RPMI7951 (cell line): ENCODE results near the gene HNRNPC. TPM values are rescaled to one million over a fixed set of nuclear protein-coding genes. Genes with fewer than 3 reads are reported as not detected.

ENCODE experiments used
- DNase-seq: peaks from one replicate; pipeline ENCODE4 v3.0.0-alpha.2; 2012; ENCODE audit warnings: low read depth
- total RNA-seq: library from RNA; depleted of rRNA; stranded (reverse); fragments of >200 nt; shearing (Covaris generic); gene quantifications from 2 replicates; pipeline ENCODE4 v1.2.3, GENCODE V29; 2014

The HNRNPC gene
- total RNA-seq, 1 experiment from 2014 or later: 723 TPM

DNA sequence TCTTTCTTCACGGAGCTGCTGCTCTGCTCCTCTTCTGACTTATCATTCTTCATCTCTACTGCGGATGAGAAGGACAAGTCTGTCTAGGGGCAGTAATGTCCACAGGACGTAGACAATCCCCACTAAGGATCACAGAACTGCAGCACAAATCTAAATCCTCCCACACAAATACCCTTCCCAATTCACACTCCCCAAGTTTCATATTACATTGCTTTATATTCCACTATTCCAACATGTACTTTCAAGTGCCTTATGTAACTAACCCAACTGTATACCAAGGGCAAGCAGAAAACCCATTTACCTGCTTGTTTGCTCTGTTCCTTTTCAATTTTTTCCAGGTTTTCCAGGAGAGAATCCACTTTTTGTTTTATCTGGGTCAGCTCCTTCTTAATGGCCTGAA lies 57.7 kb downstream of the HNRNPC start:
- DNase-seq: no peak

DNA sequence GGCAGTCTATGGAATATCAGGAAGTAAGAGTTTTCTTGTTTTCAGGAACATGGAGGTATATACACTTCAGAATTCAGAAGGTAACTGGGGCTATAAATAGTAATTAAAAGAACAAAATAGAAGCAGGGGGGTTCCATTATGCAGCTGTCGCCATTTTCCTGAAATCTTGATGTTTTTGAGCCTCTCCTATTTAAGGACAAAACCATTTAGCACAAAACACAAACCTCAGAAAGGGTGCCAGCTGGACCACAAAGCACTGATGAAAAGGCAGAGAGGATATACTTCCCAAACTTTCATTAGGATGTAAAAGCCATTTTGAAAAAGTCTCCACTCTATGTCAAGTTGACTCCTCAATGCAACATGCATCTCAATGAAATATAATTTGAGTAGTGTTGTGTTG lies 59.2 kb downstream of the HNRNPC start:
- no peak for DNase-seq

DNA sequence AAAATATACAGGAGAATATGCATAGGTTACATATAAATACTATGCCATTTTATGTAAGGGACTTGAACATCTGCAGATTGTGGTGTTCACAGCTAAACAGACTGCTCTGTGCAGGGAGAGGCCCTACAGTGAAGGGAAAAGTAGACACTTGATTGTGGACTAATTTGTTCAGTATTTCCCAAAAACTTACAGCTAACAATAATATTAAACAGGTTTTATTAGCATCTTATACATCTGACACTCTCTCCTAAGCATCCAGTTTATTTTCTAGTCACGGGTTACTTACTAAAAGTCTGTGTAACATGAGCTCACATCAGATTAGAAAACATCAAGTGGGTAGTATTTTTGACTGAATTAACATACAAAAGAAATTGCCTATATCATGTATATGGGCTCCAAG lies 60.1 kb downstream of the HNRNPC start:
- DNase-seq: no peak

DNA sequence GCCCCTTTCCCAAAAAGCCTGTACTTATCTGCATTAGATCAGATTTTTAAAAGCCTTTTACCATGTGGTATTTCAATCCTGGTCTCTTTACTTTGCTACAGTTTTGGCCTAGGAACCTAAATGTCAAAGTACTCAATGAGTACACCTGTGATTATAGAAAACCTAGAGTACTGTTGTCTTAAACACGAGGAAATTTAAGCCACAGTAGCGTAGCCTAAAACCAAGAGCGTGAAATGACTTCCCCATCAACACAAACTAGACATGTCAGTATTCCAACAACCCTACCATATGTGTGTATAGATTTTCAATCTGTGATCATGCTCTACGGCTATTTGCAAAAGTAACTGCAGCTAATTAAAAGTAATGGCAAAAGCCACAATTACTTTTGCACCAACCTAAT lies 60.7 kb downstream of the HNRNPC start:
- DNase-seq: no peak

DNA sequence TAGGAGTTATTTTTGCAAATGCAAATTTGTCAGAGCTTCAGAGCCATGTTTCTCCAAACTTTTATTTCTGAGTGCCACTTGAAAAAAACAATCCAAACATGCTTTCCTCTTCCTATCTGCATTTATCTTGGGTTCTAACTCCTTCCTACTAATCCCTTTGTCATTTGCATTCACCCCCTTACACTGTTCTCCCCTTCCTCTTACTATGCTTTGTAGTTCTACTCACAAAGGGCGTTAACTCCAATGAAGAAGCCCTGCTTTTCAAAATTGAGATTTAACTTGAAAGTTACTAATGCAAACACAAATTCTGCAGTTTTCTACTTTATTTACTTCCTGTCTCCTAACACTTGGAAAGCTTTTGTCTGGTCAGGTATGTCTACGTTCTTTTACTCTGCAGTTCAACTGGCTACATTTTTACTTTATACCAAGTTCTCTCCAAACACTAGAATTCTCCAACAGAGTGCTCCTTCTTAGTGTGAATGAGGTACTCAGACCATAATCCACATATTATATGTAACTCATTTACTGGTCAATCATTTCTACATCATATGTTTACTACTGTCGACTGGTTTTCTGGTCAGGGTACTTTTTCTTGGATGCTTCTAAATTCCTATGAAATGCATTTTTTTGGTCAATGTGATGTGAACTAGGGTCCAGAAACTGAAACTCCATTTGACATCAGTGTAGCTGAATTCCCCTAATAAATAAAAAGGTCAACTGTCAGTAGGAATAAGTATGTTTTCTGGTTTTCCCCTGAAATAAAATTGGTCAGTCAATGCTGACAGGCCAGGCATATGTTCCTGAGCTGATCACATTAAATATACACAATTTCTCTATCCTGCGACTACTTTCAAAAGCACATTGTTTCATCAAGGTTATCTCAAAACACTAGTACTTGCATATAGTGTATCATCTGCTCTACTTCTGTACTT lies 62.2 kb downstream of the HNRNPC start:
- DNase-seq: no peak

DNA sequence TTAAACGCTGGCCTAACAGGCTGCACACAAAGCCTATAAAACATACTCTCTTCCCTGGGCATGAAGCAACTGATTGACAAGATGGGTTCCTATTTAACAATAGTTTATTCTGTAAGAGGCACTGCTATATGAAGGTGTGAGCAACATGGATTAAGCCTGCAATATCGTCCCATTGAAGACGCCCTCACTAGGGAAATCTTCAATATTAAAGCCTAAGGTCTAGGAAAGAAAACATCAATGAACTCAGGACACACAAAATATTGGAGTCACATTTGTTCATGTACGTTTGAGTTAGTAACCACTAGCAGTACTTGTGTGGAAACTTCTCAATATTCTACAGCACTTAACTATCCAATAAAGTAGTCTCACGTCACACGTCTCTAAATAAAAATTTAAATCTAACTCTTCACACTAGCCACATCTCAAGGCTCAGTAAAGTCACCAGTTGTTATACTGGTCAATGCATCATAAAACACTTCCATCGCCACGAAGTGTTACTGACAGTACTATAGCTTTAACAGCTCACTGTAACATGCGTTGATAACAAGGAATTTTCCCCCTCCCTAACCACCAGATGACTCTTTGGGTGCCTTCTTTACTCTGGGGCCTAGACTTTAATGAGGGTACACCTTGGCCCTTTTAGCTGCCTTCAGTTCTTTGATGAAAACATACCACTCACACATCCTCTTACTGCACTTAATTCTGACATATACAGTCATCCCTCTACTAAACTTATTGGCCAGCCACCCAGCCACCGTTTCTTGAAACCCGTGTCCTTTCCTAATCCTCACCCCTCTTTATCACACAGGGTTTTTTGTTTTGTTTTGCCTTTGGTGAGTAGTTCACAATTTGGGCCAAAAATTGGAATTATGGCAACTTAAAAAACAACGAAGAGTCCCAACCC lies 63.3 kb downstream of the HNRNPC start:
- DNase-seq: no peak

DNA sequence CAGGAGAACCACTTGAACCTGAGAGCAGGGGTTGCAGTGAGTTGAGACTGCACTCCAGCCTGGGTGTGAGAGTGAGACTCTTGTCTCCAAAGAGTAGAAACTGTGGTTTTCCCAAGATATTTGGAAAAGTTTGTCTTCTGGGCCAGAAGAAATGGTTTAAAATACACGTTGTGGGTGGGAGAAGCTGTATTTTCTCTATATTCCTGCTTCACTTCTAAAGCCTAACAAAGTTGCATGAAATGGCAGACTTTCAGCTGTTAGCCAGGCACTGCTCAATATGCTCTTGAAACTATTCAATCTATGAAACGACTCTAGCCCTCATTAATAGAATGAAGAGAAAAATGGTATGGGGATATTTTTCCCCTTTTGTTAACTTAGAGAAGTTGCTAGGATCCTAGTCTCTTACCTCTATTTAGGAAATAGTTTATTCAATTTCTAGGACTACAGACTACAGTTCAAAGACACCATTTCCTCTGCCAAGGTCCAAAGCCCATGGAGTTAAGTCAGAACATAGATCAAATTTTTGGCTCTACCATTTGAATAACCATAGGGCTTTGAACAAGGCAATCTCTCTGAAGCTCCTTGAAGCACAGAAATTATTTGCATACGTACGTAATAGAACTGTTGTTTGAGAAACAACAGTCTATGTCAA lies 64.1 kb downstream of the HNRNPC start:
- no peak for DNase-seq

DNA sequence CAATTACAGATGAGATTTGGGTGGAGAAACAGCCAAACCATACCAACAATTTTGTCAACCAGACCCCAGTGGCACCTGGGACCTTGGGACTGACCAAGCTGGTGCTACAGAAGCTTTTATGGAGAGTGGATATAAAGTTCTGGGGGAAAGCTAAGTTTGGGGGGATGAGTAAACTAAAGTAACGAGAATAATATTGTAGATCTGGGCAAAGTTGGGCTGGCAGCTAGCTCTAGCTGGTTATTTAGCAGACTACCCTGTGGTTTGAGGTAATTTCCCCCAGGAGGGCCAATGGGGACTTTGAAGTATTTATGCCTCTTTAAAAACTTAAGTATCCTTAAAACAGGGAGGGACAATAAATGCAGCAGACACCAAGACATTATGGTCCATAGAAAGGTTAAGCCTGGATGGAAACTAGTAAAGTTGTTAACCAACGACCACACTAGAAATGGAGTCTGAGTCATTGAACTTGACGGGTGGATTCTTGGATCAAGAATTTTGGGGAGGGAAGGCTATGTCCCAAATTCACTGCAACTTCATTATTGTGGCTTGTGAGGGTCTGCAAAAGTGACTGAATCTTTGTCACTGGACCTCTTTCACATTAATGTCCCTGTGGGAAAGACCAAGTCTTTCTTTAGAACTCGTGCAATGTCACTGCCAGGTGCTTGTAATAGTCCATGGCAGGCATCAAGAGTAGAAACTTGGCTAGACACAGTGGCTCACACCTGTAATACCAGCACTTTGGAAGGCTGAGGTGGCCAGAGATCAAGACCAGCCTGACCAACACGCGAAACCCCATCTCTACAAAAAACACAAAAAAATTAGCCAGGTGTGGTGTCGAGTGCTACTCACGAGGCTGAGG lies 64.8 kb downstream of the HNRNPC start:
- no peak for DNase-seq

DNA sequence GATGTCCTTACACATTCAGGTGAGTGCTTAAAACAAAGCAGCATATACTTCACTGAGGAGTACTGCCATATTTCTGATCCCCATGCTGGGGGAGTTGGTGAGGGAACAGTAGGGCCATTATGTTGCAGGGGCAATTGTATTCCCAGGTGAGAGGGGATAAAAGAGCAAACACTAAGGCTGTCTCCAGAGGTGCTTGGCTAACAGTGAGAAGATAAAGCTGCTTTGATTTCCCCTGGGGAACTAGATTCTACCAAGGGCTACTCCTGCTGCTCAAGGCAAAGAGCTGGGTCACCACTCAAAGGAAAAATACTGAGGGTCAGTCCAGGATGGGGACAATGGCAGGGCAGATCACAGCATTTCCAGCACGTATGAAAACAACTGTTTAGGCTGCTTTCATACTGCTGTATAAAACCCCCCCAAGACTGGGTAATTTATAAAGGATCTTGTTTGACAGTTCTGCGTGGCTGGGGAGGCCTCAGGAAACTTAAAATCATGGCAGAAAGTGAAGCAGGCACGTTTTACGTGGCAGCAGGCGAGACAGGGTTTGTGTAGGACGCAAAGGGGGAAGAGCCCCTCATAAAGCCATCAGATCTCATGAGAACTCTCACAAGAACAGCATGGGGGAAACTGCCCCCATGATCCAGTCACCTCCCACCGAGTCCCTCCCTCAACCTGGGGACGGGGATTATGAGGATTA lies 65.6 kb downstream of the HNRNPC start:
- no peak for DNase-seq

DNA sequence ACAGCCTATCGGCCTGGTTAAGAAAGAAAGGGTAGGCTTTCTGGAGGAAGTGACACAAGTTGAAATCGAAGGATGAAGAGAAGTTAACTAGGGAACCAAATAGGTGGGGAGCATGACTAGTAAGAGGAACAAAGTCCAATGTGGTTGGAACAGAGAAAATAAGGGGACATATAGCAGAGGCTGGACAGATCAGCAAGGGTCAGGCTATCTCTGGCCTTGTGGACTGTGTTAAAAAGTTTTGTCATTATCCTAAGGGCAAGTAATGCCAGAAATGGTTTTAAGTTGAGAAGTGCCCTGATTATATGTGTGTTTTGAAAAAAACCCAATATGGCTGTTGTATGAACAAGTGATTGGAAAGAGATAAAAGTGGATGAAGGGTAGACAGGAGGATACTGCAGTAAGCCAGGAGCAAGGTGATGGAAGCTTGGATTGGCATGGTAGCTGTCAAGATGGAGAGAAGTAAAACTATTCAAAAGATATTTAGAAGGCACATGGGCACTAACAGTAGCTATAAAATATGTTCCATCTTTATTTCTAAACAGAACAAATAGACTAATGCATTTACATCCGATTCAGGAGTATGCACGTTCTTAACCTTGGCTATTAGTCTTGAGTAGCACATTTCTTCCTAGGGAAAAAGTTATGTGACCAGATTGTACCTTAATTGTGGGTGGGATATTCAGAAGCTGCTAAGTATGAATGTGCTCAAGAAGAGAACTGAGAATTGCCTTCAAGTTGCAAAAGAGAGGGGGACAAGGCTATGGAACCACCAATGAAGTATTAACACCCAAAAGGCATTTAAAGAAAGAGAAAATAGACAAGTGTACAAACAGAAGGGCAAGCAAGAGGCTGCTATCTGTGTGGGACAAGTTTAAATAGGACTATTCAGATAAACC lies 66.5 kb downstream of the HNRNPC start:
- no peak for DNase-seq

DNA sequence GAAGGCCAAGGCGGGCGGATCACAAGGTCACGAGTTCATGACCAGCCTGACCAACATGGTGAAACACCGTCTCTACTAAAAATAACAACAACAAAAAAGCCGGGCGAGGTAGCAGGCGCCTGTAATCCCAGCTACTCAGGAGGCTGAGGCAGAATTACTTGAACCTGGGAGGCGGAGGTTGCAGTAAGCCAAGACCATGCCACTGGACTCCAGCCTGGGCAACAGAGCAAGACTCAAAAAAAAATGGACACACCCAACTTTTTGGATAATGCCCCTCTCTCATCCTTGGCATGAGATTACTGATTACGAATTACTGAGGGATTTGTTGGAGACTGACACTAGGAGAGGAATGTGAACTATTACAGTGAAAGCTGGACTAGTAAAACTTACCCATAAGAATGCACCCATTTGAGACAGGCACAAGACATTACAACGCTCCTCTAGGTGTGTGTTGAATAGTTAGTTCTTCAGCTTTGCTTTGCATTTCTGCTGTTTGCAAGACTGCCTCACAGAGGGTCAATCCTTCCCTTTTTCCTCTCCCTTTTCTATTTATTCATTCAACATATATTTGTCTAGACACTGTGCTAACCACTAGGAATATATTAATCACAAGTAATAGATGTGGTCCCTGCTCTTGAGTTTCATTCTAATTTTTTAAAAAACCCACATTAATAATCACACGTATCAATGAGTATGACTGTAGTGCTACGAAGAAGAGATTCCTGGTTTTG lies 67.3 kb downstream of the HNRNPC start:
- no peak for DNase-seq

DNA sequence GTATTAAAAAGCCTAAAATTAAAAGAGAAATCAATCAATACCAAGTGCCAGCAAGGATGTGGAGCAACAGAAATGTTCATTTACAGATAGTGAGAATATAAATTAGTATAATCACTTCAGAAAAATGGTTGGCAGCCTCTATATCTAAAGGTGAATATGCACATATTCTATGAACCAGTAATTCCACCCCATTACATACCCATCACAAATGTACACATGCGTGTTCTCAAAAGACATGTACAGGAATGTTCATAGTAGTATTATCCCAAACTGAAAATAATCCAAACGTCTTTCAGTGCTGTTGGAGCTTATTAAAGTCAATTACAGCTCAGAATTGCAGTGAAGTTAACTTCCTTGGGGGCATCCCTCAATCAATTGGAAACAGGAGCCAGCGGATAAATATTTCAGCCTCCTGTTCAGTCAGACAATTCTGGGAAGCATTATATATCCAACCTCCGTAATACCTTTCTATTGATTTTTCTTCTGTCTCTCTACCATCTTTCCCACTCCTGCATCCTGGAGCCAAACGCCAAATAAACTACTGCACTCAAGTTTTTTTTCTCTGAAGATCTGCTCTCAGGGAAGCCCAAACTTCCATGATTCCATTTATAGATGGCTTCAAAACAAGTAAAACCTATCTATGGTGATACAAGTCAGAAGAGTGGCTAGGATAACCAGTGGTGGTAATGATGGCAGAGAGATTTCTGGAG lies 68.3 kb downstream of the HNRNPC start:
- DNase-seq: no peak

DNA sequence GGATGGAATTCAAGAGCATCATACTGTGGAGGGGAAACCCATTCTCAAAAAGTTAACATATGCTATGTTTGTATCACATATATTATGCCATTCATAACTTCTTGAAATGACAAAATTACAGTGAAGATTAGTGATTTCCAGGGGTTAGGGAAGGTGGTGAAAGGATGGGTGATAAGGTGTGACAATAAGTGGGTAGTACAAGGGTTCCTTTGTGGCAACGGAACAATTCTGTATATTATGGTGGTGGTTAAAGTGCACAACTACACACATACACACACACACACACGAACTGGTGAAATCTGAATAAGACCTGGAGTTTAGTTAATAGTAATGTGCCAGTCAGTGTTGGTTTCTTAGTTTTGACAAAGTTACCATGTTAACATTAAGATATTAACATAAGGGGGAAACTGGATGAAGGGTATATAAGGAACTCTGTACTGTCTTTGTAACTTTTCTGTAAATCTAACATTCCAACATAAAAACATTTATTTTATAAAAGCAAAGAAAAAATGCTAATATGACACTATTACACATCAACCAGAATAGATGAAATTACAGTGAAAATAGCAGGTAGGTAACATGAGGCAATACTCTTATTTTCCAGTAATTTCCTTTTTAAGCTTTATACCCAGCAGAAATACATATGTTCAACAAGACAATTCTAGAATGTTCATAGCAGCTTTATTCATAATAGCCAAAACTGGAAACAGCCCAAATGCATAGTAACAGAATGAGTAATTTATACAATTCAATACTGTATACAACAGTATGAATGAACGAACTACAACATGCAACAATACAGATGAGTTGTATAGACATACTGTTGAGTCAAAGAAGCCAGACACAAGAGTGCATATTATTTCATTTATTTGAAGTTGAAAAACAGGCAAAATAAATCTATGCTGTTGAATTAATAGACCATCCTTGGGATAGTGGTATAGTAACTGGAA lies 69.4 kb downstream of the HNRNPC start:
- no peak for DNase-seq

DNA sequence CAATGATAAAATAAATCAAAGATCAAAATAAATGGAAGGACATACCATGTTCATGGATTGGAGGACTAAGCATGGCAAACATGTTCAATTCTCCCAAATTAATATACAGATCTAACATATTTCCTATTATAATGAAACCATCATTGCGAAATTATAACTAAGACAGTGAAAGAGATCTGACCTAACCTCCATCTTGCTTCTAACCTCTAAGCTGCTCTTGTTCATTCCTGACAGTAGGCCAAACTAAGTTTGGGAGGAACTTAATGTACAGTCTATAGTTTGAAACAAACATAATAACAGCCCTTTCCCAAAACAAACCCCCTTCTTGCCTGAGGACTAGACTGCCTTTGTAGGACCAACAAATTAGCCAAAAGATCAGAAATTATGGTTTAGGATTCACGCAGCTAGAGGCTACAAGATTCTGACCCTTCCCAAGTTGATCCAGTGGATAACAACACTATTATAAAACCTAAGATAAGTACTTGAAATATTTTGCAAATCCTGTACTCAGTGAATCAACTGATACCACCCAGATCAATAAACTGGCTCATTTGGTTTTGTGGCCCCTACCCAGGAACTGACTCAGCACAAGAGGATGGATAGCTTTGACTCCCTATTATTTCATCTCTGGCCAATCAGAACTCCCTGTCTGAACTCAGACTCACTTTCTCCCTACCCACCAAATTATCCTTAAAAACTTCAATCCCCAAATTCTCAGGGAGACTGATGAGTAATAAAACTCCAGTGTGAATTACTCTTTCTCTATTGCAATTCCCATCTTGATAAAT lies 71.6 kb downstream of the HNRNPC start:
- no peak for DNase-seq

DNA sequence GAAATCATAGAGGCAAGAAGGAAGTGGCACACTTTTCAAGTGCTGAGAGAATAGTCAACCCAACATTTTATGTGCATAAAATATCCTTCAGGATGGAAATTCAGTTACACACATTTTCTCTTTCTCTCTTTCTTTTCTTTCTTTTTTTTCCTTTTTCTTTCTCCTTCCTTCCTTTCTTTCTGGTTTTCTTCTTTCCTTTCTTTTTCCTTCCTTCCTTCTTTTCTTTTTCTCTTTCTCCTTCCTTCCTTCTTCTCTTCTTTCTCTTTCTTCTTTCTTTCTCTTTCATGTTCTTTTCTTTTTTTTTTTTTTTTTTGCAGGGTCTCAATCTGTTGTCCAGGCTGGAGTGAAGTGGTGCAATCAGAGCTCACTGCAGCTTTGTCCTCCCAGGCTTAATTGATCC lies 74.6 kb downstream of the HNRNPC start:
- DNase-seq: no peak

DNA sequence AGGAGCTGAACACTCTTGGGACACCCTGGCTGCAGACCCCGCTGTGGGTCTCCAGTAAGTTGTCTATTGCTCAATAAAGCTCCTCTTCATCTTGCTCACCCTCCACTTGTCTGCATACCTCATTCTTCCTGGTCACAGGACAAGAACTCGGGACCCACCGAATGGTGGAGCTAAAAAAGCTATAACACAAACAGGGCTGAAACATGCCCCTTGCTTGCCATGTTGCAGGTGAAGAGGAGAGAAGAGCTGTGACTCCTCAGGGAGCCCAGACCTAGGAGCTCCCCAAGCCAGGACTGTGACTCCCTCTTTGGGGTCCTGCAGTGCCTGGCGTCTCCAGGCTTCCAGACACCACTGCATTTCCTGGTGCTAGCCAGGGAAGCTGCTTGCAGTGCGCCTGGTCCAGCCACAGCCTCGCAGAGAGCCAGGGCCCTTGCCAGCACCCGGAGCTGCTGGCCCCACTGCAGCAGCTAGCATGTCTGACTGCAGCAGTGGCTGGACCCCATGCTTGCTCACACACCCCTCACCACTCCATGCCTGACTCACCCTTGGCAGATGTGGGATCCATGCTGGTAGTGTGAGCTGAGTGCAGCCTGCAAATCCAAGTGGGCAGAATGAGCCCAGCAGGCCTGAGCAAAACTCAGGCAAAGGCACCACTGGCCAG lies 76.2 kb downstream of the HNRNPC start:
- DNase-seq: peak; percentile 34
